Sigmoid colon (tissue), 7 donors: ENCODE measurements around the gene RSPH1. TPM values are rescaled to one million over a fixed set of nuclear protein-coding genes. Genes with fewer than 3 reads are reported as not detected.

Experiments
- DNase-seq: peaks from one replicate; pipeline ENCODE4 v3.0.0-alpha.2; 2019
- H3K27ac ChIP-seq, 4 donors: fragments of 200-600 bp; sonication (generic); one replicate each; pipeline ENCODE4 v1.5.1; 2016 to 2019; ENCODE audit warnings: mild to moderate bottlenecking in 1 of 4
- H3K27me3 ChIP-seq, 3 donors: fragments of 200-600 bp; sonication (generic); one replicate each; pipeline ENCODE4 v1.5.1; 2019; ENCODE audit warnings: mild to moderate bottlenecking in 1 of 3
- H3K36me3 ChIP-seq, 4 donors: fragments of 200-600 bp; sonication (generic); one replicate each; pipeline ENCODE4 v1.5.1; 2016 to 2019
- H3K4me1 ChIP-seq, 4 donors: fragments of 200-600 bp; sonication (generic); one replicate each; pipeline ENCODE4 v1.5.1; 2017 to 2019
- H3K4me3 ChIP-seq, 4 donors: fragments of 200-600 bp; sonication (generic); one replicate each; pipeline ENCODE4 v1.5.1; 2017 to 2019; ENCODE audit warnings: mild to moderate bottlenecking in 2 of 4, moderate library complexity in 1 of 4
- H3K9me3 ChIP-seq, 4 donors: fragments of 200-600 bp in 3 of 4; sonication (generic) in 3 of 4; one replicate each; pipeline versions ENCODE4 v1.5.1 to v1.6.1; 2013 to 2019
- CTCF ChIP-seq, 4 experiments: fragments of 450-650 bp in 3 of 4; fragments of 200-600 bp in 1 of 4; IDR thresholded peaks; one replicate each; pipeline ENCODE4 v1.5.1; 2016 to 2019; ENCODE audit warnings: antibody characterized with exemption in 4 of 4, mild to moderate bottlenecking in 3 of 4, moderate library complexity in 2 of 4
- EP300 ChIP-seq, 4 donors: sonication (generic); formaldehyde crosslinking; IDR thresholded peaks; one replicate each; pipeline ENCODE4 v1.6.1; 2017; ENCODE audit warnings: antibody characterized with exemption in 4 of 4
- POLR2A ChIP-seq, 2 donors: fragments of 450-650 bp; IDR thresholded peaks; one replicate each; pipeline ENCODE4 v1.6.1; 2016; ENCODE audit warnings: antibody characterized with exemption in 2 of 2, mild to moderate bottlenecking in 2 of 2, moderate library complexity in 2 of 2
- POLR2AphosphoS5 ChIP-seq, 4 donors: sonication (generic); formaldehyde crosslinking; IDR thresholded peaks; one replicate each; pipeline ENCODE4 v1.6.1; 2017; ENCODE audit warnings: antibody characterized with exemption in 4 of 4
- WGBS, 2 donors: extraction: QIAGEN DNeasy Blood & Tissue Kit; methylation state at CpG; one replicate each; pipeline ENCODE4 v1.1.7; 2013; 5-methylcytosine and 5-hydroxymethylcytosine counted together
- intact Hi-C: fragments of 100-400 bp; cut with DNase I; formaldehyde crosslinking; loops from one replicate; pipeline ENCODE4 v1.15.1; 2023
- polyA plus RNA-seq, 3 donors: library from polyadenylated mRNA; stranded (reverse); fragments of 200-250 nt; gene quantifications; one replicate each; pipeline ENCODE4 v1.2.3, GENCODE V29; 2013
- total RNA-seq, 4 donors: library from RNA; depleted of rRNA; stranded (reverse); fragments of >200 nt; gene quantifications; one replicate each; pipeline ENCODE4 v1.1.0, GENCODE V29; 2016
- donor health status: healthy with polysubstance abuse.
- donor health status: Bipolar disorder and iron deficiency.
- donor health status: healthy.

The RSPH1 gene
- total and polyA plus RNA-seq, 7 donors: 1.2 to 13.4 (median 3.0) TPM; not detected in 2

- no peak overlapping the region for H3K27ac ChIP-seq
- intact Hi-C loops: no loop called here
- DNase-seq: no peak
- H3K4me3 ChIP-seq: no peak overlapping the region
- no peaks in the 10 kb centered on the region for H3K9me3 ChIP-seq
- H3K27me3 ChIP-seq: peaks cover 0 to 10% (median 0%) of the 10 kb centered on the region in 3 donors
- H3K4me1 ChIP-seq: no peaks in the 10 kb centered on the region
- H3K36me3 ChIP-seq: no peaks in the 10 kb centered on the region
- WGBS, 2 donors: 91% methylated on average over 15 of the region's 15 CpGs
- no peak for TF ChIP-seq EP300 (IDR thresholded peaks at IDR 0.05)
- TF ChIP-seq POLR2A (IDR thresholded peaks at IDR 0.05): no peak
- no peak for TF ChIP-seq POLR2AphosphoS5 (IDR thresholded peaks at IDR 0.05)
- TF ChIP-seq CTCF (IDR thresholded peaks at IDR 0.05): no peak
Observed at GRCh38 chr21:42443181-42443785, 52.7 kb downstream of the RSPH1 start.

GRCh38 chr21:42441963-42442362, 54.1 kb downstream of the RSPH1 start:
- intact Hi-C loops: no loop called here
- peaks cover 0 to 24% (median 9%) of the 10 kb centered on the region in 3 donors for H3K27me3 ChIP-seq
- TF ChIP-seq EP300 (IDR thresholded peaks at IDR 0.05) (no peak), POLR2AphosphoS5 (IDR thresholded peaks at IDR 0.05) (no peak), CTCF (IDR thresholded peaks at IDR 0.05) (no peak), POLR2A (IDR thresholded peaks at IDR 0.05) (no peak)
- H3K9me3 ChIP-seq: no peaks in the 10 kb centered on the region
- no peaks in the 10 kb centered on the region for H3K36me3 ChIP-seq
- 86% methylated on average over 6 of the region's 6 CpGs for WGBS, 2 donors
- H3K4me3 ChIP-seq: no peak overlapping the region
- no peaks in the 10 kb centered on the region for H3K4me1 ChIP-seq
- H3K27ac ChIP-seq: no peak overlapping the region
- no peak for DNase-seq

- H3K36me3 ChIP-seq: no peaks in the 10 kb centered on the region
- H3K27ac ChIP-seq: no peak overlapping the region
- H3K9me3 ChIP-seq: no peaks in the 10 kb centered on the region
- H3K4me1 ChIP-seq: no peaks in the 10 kb centered on the region
- intact Hi-C loops: no loop called here
- WGBS, 2 donors: 82 to 84% methylated on average over 12 of the region's 12 CpGs
- TF ChIP-seq POLR2A (IDR thresholded peaks at IDR 0.05) (no peak), POLR2AphosphoS5 (IDR thresholded peaks at IDR 0.05) (no peak), CTCF (IDR thresholded peaks at IDR 0.05) (no peak)
- H3K27me3 ChIP-seq: peaks cover 0 to 23% (median 12%) of the 10 kb centered on the region in 3 donors
- no peak for DNase-seq
- H3K4me3 ChIP-seq: no peak overlapping the region
Observed at GRCh38 chr21:42440187-42440792, 55.7 kb downstream of the RSPH1 start.

GRCh38 chr21:42439284-42440186, 56.5 kb downstream of the RSPH1 start:
- Histone ChIP-seq H3K27me3 (peaks cover 0 to 23% (median 12%) of the 10 kb centered on the region in 3 donors), H3K4me3 (no peak overlapping the region), H3K27ac (no peak overlapping the region), H3K36me3 (no peaks in the 10 kb centered on the region), H3K4me1 (no peaks in the 10 kb centered on the region), H3K9me3 (no peaks in the 10 kb centered on the region)
- intact Hi-C loops: no loop called here
- WGBS, 2 donors: 73 to 77% methylated on average over 17 of the region's 17 CpGs
- no peak for TF ChIP-seq EP300 (IDR thresholded peaks at IDR 0.05)
- no peak for TF ChIP-seq POLR2AphosphoS5 (IDR thresholded peaks at IDR 0.05)
- TF ChIP-seq CTCF (IDR thresholded peaks at IDR 0.05): no peak
- TF ChIP-seq POLR2A (IDR thresholded peaks at IDR 0.05): no peak
- DNase-seq: no peak
